Urothelium cell line (cell line): ENCODE results near the gene FRMD4A.
"Not testable (repeated sequence)": the region's sequence is repeated elsewhere in the genome, so short reads cannot be mapped to it uniquely, and the experiment has no call there.

ENCODE experiments used
- DNase-seq: peaks from one replicate; pipeline ENCODE4 v3.0.0; 2011; ENCODE audit warnings: low spot score, mixed read lengths
- FAIRE-seq: peaks from 2 replicates; lab custom pipeline; 2011; peaks lifted over from hg19 to GRCh38; lab: Jason Lieb, UNC

FRMD4A gene

DNA sequence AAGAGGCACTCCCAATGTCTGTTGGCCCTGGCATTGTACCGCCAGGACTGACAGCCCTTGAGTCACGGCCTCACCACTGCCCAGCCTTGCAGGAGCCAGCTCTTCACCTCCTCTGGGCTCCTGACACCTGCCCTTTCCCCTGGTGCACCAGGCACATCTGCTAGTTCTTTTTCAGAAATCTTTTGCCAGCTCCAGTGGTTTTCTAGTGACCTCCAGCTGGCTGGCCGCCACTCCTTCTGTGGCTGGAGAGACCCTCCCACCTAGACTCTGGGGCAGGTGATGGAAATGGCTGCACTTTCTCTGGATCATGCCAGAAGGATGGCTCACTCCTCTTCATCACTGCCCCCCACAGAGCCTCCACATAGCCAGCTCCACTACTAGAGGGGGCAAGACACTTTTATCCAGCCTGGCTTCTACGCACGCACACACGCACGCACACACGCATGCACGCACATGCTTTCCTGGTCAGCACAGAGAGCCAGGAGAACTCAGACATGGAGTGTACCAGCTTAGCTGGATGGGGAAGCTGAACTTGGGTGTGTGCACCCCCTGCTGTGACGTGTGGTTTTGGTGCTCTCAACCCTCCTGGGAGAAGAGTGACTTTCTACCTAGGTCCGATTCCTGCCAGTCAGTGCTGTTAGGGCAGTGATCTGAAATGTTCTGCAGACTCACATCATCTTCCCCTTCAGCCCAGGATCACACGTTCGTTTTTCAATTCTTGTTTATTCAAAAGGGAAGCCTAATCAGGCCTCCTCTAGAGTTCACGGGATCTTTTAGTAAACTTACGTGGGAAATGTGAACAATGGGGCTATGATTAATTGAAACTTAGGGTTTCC lies 522.0 kb downstream of the FRMD4A start:
- FAIRE-seq (no peak), DNase-seq (no peak)

DNA sequence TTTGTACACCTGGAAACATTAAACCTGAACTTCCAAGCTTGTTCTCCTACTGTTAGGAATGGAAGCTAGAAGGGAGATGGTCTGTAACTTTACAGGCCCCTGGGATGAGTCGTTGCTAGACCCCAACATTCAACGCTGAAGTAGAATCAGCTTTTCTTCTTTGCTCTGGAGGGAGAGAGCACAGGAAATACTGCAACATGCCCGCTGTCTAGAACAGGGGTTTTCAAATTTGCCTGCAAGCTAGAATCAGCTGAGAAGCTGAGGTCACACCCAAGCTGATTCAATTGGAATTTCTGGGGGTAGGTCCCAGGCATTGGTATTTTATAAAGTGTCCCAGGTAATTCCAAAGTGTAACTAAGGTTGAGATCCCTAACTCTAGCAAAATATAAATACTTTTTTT lies 524.3 kb downstream of the FRMD4A start:
- FAIRE-seq = no peak
- DNase-seq = no peak

DNA sequence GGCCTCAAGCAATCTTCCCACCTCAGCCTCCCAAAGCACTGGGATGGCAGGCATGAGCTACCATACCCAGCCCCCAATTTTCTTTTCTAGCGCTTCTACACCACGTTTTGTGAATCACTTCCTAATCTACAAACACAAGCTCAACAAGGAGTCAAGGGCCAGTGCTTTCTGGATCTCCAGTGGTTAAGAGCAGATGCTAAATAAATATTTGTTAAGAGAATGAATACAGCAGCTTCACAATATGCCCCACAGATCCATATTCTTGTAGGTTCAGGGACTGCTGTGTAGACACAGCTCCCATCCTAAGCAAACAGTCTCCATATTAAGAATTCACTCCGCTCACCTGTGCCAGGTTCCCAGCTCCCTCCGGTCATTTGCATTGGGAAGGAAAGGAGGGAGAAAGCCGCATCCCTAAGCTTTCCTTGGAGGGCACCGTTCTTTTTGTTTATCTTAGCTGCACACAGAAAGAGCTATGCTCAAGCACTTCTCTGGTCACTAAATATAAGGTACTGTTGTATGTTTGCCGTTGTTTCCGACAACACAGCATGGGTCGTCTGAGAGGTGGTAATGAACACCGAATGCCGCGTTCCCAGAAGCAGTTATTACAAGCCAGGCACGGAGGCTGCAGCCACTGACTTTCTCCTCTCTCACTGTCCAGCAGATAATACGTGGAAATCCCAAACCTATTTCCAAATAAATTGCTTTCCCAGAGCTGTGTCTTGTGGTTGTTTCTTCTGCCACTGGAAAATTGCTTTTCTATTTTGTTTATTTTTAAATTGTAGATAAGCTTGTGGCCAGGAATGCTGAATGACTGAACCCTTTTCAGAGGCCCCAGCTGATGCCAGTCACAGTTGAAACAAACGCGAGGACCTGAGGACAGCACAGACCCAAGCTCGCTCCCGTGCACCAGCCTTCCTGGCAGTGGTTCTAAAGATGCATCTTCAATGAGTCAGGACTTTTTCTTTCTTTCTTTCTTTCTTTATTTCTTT lies 526.9 kb downstream of the FRMD4A start:
- DNase-seq (no peak), FAIRE-seq (no peak)

DNA sequence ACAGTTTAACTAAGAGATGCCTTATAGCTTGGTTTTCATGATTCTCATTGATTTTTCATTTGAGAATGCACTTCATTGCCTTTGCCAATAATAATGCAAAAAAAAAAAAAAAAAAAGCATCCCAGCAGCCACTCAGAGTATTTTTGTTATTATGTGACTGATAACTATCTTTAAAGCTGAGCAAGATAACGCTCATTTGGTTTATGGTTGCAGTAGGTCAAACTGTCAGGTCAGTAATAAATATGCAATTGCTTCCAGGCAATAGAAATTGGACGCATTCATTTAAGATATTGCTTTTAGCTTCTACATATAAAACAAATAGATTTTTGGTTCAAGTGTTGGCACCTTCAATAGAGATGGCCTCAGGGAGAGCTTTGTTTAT lies 528.8 kb downstream of the FRMD4A start:
- FAIRE-seq (no peak), DNase-seq (no peak)

DNA sequence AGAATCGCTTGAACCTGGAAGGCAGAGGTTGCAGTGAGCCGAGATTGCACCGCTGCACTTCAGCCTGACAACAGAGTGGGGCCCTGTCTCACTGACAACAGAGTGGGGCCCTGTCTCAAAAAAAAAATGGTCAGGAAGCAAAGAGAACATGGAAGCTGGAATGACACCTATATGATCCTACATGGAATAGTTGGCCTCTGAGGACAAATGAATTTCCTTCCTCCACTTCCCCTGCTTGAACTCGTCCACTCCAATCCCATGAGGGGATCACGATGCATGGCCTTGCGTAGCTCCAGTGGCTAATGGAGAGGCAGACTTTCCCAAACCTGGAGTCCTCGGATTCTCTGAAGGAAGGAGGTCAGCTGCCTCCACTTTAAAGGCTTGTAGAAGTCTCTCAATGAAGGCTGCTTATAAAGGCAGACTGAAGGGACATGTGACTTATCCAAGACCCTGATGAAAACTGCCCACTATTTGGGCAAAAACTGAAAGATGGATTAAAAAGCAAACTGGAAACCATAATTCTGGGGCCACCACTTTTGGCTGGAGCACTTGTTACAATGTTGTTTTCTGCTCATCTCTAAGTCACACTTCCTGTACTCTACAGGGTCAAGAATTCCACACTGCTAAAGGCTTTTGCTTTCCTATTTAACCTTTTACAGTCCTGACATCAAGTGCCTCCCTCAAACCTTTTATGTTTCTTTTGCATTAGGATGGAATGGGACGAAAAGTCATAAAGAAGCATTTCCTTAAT lies 529.4 kb downstream of the FRMD4A start:
- no peak for FAIRE-seq

DNA sequence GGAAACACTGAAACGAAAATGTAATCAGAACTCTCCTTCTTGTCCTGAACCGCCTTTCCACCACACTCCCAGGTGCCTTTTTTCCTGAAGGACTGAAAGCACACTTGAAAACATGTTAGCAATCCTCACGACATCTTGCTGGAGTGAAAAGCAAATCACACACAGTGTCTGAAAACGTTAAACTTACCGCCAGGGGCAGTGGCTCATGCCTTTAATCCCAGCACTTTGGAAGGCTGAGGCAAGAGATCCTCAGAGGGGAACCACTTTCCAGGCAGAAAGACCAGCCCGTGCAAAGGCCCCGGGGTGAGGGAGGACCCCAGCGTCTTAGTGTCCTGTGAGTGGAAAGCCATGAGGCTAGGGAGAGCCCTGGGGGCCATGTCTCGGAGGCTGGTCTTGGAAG lies 533.6 kb downstream of the FRMD4A start:
- DNase-seq (no peak), FAIRE-seq (no peak)

More for the DNA sequence above, 529.4 kb downstream of the FRMD4A start:
- no peak for DNase-seq

DNA sequence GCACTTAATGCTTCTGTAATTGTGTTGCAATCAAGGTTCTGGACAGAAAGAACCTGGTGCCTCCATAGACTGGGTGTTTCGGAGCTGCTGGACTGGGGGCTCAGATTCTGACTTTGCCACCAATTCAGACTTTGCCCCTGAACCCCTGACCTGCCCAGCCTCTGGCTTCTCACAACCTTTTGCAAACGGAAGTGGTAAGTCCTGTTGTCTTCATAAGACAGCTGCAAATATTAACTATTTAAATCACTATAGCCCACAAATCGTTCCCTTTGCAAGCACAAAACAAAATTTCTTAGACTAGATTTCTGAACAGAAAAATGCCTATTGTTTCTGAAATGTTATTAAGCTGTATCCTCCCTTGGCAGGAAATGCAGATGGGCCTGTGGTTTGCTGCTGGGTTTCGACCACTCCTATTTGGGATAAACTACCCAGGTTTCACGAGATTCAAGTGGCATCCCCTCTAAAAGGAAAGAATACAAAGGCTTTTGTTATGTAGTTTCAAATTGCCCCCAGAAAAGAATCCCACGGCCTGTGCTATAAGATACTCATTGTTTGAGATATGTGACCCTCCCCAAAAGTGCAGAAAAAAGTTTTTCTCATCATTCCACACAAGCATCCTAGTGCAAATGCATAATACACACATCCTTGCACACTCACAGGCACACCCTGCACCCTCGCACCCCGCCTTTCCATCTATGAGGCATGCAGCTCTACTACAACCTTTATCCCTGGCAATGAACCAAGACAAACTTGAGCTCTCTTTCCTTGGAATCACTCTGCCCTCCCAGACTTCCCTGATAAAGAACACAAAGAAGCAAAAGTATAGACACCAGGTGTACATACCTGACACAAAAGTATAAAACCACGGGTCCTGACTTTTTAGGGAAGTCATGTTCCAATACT lies 534.8 kb downstream of the FRMD4A start:
- DNase-seq (no peak), FAIRE-seq (no peak)

DNA sequence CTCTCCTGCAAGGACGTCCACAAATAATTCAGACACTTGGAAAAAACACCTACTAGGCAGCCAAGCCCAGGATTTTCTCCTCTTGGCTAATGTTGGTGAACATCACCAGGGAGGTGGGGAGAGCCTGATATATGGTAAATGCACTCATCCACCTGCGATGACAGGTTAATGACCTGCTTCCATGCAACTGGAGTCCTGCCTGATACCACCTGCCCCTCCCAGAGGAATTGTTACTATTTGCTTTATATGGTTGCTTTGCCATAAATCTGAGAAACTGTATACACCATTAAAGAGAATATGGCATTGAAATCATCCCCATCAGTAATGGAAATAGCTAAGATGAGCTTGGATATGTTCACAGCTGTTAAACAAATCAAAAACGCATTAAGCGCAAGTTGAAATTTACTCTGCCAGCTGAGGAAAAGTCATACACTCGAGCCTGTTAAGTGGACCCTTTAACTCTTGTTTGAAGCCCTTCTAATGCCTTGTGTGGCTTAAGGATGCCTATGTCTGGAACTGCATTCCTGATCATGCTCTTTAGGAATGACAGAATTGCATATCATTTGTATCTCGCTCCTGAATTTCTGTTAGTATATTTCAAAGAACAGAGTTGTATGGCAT lies 535.6 kb downstream of the FRMD4A start:
- DNase-seq (no peak), FAIRE-seq (no peak)

DNA sequence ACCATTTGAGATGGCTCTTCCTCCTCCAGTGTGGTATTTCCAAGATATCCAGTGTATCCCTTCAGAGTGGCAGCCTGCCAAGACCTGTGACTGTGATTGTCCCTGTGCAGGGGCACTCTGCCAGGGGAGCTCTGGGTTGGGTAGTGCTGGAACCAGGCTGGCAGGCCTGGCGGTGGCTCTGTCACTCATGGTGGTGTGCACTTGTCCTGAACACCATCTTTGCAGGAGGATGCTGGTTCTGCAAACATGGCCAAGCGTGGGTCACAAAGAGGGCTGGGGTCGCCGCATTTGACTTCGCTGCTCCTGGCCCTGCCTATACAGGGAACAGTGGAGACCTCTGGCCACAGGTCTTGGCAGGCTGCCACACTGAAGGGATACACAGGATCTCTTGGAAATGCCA lies 538.7 kb downstream of the FRMD4A start:
- no peak for DNase-seq
- FAIRE-seq = peak; percentile 37

DNA sequence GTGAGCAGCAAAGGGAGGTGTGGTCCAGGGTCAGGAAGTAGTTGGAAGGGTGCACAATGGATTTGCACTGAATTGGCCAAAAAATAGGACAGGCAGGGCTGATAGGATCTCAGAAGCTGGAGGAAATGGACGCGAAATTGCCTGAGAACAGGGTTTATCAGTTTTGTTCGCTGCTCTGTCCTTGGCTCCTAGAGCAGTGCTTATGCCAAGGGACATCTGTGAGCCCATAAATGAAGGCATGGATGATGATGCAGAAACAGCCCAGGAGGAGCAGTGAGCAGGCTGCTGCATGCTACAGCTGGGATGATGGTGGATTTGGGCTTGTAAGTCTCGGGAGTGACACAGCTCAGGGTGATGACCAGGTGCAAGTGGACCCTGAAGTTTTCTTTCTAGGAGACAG lies 539.2 kb downstream of the FRMD4A start:
- no peak for FAIRE-seq
- no peak for DNase-seq

DNA sequence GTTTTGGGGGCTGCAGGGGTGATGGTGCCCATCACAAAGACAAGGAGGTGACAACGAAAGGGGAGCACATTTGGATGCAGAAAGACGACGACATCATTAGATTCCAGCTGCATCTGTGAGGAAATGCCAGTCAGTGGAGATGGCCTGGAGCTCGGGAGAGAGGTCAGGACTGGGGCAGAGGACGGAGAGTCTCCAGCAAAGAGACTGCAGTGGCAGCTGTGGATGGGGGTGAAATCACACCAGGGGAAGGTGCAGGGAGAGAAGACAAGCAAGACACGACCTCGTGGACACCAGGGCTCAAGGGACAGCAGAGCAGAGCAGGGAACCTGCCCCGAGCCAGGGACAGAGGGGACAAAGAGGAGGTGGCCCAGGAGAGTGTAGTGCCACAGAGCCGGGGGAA lies 540.5 kb downstream of the FRMD4A start:
- DNase-seq (no peak), FAIRE-seq (no peak)

DNA sequence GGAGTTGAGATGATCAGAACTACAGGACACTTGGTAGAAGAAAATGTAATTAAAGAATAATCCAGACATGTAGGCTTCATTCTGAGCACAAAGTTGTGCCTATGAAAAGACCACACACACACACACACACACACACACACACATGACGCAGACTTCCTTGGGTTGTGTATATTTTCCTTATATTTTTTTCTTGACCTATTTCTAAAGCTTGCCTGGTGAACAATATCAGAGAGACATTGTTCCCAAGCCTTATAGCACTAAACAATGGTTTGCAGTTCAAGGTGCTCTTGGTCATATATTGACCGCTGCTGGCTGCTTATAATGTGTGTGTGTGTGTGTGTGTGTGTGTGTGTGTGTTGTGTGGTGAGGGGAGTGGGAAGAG lies 541.3 kb downstream of the FRMD4A start:
- DNase-seq (no peak), FAIRE-seq (no peak)

DNA sequence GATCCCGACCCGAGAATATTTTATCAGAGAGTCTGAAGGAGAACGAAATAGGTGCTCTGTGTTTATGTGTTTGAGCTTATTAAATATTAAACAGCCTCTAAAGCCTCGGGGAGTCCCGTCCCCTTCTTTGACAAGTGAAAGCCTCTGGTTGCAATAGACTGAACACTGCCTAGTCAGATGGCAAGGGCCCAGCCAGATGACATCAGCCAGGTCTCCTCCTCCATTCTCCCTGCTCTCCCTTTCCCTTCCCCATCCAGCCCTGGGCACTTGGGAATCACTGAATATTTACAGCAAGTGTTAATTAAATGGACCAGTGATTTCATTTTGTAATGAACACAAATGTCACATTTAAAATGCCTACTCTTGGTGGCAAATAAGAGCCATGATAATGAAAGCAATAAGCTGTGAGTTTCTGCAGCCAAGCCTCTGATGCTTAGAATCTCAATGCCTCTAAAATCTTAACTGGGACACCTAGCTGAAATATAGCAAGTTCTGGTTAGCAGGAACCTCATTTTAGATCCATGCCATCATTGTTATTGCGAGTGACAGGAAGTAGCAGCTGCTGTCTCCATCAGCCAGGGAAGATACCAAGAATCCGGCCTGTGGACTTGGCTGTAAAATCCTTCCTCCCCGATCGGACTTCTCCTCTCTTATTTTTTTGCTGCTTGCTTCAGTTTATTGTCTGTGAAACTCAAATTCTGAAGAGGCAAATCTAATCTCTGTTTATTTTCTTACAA lies 541.8 kb downstream of the FRMD4A start:
- no peak for FAIRE-seq
- DNase-seq = no peak

DNA sequence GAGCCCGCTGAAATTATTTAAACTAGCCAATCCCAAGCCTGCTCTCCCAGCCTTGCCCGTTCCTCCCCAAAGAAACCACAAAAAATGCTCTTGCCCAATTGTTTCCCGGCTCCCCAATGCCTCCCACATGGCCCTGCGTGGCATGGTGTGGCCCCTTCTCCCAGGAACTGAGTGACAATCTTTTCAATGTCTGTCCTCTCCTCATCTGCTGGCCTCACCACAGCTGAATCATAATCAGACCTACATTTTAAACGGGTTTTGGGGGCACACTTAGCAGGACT lies 542.5 kb downstream of the FRMD4A start:
- no peak for FAIRE-seq
- DNase-seq = no peak

DNA sequence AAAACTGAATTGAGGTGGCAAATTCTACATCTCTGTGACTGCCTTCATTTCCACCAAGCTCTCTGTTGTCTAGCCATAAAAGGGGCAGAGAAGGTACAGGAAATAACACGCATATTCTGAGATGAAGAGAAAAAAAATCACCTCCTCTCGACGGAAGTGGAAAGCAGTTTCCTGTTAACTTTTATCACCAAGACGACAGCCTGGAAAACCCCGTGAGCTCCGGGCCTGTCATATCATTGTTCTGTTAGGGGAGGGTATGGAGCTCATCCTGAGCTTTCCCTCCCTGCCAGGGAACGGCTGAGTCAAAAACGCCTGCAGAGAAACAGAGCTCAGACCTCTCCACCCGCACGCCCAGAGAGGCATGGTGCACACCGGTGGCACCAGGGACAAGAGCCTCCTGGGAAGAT lies 543.7 kb downstream of the FRMD4A start:
- FAIRE-seq = no peak
- DNase-seq = no peak

DNA sequence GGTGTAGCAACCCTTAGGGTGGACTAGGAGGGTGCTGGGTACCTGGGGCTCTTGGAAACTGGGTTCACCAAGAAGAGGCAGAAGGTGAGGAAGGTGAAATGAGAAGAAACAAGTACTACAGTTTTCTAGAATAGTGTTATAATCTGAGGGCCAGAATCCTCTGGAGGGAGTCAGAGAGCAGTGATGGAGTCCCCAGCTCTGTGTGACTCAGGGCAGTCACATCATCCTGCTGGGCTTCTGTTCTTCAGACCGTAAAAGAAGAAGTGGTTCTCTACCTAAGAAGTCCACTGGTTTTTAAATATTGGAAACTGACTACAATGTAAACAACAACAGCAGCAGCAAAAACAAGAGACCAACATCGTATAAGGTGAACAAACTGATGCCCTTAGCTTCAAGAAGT lies 546.7 kb downstream of the FRMD4A start:
- DNase-seq (peak; percentile 57), FAIRE-seq (no peak)

DNA sequence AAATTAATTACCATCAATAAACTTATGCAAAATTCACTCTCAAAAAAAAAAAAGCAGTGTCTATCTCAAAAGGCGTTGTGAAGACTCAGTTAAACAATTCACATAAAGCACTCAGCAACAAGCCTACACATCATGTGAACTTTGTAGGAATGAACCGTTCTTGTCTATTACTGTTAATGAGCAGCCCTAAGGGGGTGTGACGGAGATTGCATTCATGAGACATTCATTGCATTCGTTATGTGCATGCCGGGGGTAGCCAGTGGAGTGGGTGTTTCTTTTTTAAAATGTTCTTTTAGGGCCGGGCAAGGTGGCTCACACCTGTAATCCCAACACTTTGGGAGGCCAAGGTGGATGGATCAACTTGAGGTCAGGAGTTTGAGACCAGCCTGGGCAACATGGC lies 551.0 kb downstream of the FRMD4A start:
- DNase-seq (no peak), FAIRE-seq (no peak)

DNA sequence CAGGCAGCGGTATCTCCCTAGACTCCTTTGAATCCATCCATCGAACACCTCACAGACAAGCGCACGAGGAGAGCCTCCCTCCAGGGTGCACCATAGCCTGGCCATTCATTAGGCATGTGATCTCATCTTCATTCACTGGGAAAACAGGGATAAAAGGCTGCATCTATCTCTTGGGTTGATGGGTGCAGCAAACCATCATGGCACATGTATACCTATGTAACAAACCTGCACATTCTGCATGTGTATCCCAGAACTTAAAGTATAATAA lies 552.1 kb downstream of the FRMD4A start:
- FAIRE-seq, DNase-seq: not testable (repeated sequence)

DNA sequence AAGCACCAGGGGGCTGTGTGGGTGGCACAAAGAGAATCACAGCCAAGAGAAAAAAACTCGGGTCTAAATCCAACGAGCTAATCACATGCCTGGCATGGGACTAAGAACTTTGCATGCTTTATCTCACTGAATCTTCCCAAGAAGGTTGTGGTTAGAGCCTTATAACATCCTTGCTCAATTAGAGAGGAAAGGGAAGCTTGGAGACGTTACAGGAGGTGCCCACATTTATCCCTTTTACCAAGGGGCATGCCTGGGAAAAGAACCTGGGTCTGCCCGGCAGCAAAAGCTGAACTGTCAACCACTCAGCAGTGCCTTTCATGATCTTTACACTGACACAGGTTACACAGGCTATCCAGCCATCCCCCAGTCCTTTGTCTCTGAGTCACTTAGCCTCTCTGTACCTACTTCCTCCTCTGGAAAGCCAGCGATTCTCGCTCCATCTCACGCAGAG lies 553.8 kb downstream of the FRMD4A start:
- DNase-seq = peak; percentile 34
- FAIRE-seq = no peak
